ENCODE measurements around the gene CNTD1. TPM values are rescaled to one million over a fixed set of nuclear protein-coding genes. Genes with fewer than 3 reads are reported as not detected.

CNTD1 gene
- polyA plus RNA-seq, 1 experiment: 0.45 TPM

GRCh38 chr17:42774066-42774745 is 24.5 kb upstream of the CNTD1 start:
- Histone ChIP-seq H3K36me3 (ENCODE audit: control insufficient read depth, insufficient read depth, low read length) (peaks cover 9% of the 10 kb centered on the region), H3K27me3 (ENCODE audit: control insufficient read depth, insufficient read depth, low read length) (no peaks in the 10 kb centered on the region), H3K4me3 (ENCODE audit: low read depth, low read length) (peak overlapping the region; percentile 81)
- no peak for DNase-seq (ENCODE audit: low read depth)
- ChIA-PET POLR2A (no interaction called here), CTCF (interaction anchor here (0.6 to 3.4 kb wide), 4 partner anchors 11 to 243 kb away, joined by 3 to 20 read pairs (median 10); partner anchors contain the start of gene RAMP2)
- no peak for TF ChIP-seq CTCF (IDR thresholded peaks at IDR 0.05; ENCODE audit: insufficient read depth, low read depth, low read length)

- Histone ChIP-seq H3K27me3 (ENCODE audit: control insufficient read depth, insufficient read depth, low read length) (no peaks in the 10 kb centered on the region), H3K4me3 (ENCODE audit: low read depth, low read length) (no peak overlapping the region), H3K36me3 (ENCODE audit: control insufficient read depth, insufficient read depth, low read length) (peaks cover 9% of the 10 kb centered on the region)
- no peak for TF ChIP-seq CTCF (IDR thresholded peaks at IDR 0.05; ENCODE audit: insufficient read depth, low read depth, low read length)
- CTCF ChIA-PET: no interaction called here
- DNase-seq (ENCODE audit: low read depth): no peak
- POLR2A ChIA-PET: no interaction called here
Observed at GRCh38 chr17:42775534-42776098, 23.0 kb upstream of the CNTD1 start.

GRCh38 chr17:42778570-42778969 is 20.1 kb upstream of the CNTD1 start:
- CTCF ChIA-PET: no interaction called here
- Histone ChIP-seq H3K36me3 (ENCODE audit: control insufficient read depth, insufficient read depth, low read length) (peaks cover 9% of the 10 kb centered on the region), H3K27me3 (ENCODE audit: control insufficient read depth, insufficient read depth, low read length) (no peaks in the 10 kb centered on the region), H3K4me3 (ENCODE audit: low read depth, low read length) (no peak overlapping the region)
- no peak for DNase-seq (ENCODE audit: low read depth)
- TF ChIP-seq CTCF (IDR thresholded peaks at IDR 0.05; ENCODE audit: insufficient read depth, low read depth, low read length): no peak
- POLR2A ChIA-PET: no interaction called here

GRCh38 chr17:42779304-42779935 is 19.2 kb upstream of the CNTD1 start:
- ChIA-PET CTCF (interaction anchor here (0.6 to 0.7 kb wide), 2 partner anchors 57 to 82 kb away, joined by 3 to 4 read pairs; no protein-coding TSS in a partner anchor), POLR2A (no interaction called here)
- H3K27me3 ChIP-seq (ENCODE audit: control insufficient read depth, insufficient read depth, low read length): no peaks in the 10 kb centered on the region
- H3K4me3 ChIP-seq (ENCODE audit: low read depth, low read length): no peak overlapping the region
- no peak for DNase-seq (ENCODE audit: low read depth)
- no peak for TF ChIP-seq CTCF (IDR thresholded peaks at IDR 0.05; ENCODE audit: insufficient read depth, low read depth, low read length)
- H3K36me3 ChIP-seq (ENCODE audit: control insufficient read depth, insufficient read depth, low read length): peaks cover 9% of the 10 kb centered on the region
